ENCODE data around the gene UNC5C. TPM values are rescaled to one million over a fixed set of nuclear protein-coding genes. Genes with fewer than 3 reads are reported as not detected.

Gene UNC5C
- total RNA-seq, 1 donor from 2014 or later = 12.0 TPM

DNA sequence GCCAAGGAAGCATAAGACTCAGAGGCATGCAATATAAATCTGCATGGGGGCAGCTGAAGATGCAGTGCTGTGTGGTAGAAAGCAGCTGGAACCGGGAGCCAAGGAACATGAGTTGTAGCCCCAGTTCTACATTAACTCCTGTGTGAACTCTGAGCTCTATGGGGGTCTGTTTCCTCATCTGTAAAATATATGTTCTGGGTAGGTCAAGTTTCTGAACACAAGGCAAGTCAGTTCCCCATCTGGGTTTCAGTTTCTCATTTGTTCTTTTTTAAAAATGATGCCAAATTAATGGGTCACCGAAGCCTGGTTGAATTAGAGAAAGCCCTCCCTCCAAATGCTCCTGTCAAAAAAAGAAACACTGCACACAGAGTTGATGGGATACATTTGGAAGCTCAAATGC, 24.0 kb downstream of the UNC5C start:
- intact Hi-C loops (cut with DNase I) = no loop called here
- H3K27me3 ChIP-seq = no peaks in the 10 kb centered on the region
- no peak overlapping the region for H3K4me3 ChIP-seq
- DNase-seq (ENCODE audit: extremely low spot score in 2 of 2) = no peak
- no peaks in the 10 kb centered on the region for H3K9me3 ChIP-seq
- H3K36me3 ChIP-seq = no peaks in the 10 kb centered on the region
- TF ChIP-seq, protein P1, sequence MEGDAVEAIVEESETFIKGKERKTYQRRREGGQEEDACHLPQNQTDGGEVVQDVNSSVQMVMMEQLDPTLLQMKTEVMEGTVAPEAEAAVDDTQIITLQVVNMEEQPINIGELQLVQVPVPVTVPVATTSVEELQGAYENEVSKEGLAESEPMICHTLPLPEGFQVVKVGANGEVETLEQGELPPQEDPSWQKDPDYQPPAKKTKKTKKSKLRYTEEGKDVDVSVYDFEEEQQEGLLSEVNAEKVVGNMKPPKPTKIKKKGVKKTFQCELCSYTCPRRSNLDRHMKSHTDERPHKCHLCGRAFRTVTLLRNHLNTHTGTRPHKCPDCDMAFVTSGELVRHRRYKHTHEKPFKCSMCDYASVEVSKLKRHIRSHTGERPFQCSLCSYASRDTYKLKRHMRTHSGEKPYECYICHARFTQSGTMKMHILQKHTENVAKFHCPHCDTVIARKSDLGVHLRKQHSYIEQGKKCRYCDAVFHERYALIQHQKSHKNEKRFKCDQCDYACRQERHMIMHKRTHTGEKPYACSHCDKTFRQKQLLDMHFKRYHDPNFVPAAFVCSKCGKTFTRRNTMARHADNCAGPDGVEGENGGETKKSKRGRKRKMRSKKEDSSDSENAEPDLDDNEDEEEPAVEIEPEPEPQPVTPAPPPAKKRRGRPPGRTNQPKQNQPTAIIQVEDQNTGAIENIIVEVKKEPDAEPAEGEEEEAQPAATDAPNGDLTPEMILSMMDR (IDR thresholded peaks at IDR 0.05) = no peak
- no peak for TF ChIP-seq POLR2AphosphoS5 (IDR thresholded peaks at IDR 0.05; ENCODE audit: insufficient read depth in 1 of 2, low read depth in 1 of 2)
- TF ChIP-seq POLR2A (IDR thresholded peaks at IDR 0.05) = no peak
- no peaks in the 10 kb centered on the region for H3K4me1 ChIP-seq
- H3K27ac ChIP-seq = no peak overlapping the region

DNA sequence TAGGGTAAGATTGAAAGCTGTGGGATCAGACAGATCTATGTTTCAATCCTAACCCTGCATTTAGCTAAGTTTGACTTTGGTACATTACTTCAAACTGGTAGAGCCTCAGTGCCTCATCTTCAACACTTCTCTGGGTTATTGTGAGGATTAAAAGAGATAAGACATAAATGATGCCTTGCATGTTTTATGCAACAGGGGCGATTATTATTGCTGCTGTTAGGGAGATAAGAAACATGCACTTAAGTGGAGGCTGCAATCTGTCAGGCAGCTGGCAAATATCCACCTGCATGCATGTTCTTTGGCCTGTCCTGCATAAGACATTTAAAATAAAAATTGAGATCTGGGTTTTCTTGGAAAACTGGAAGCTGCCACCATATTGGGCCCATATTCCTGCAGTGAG, 24.6 kb downstream of the UNC5C start:
- H3K9me3 ChIP-seq = no peaks in the 10 kb centered on the region
- H3K27ac ChIP-seq = no peak overlapping the region
- no peaks in the 10 kb centered on the region for H3K36me3 ChIP-seq
- no peaks in the 10 kb centered on the region for H3K27me3 ChIP-seq
- TF ChIP-seq POLR2A (IDR thresholded peaks at IDR 0.05) (no peak), POLR2AphosphoS5 (IDR thresholded peaks at IDR 0.05; ENCODE audit: insufficient read depth in 1 of 2, low read depth in 1 of 2) (no peak)
- TF ChIP-seq, protein P1 (IDR thresholded peaks at IDR 0.05) = no peak
- H3K4me3 ChIP-seq = no peak overlapping the region
- H3K4me1 ChIP-seq = no peaks in the 10 kb centered on the region
- no peak for DNase-seq (ENCODE audit: extremely low spot score in 2 of 2)
- intact Hi-C loops (cut with DNase I) = no loop called here

DNA sequence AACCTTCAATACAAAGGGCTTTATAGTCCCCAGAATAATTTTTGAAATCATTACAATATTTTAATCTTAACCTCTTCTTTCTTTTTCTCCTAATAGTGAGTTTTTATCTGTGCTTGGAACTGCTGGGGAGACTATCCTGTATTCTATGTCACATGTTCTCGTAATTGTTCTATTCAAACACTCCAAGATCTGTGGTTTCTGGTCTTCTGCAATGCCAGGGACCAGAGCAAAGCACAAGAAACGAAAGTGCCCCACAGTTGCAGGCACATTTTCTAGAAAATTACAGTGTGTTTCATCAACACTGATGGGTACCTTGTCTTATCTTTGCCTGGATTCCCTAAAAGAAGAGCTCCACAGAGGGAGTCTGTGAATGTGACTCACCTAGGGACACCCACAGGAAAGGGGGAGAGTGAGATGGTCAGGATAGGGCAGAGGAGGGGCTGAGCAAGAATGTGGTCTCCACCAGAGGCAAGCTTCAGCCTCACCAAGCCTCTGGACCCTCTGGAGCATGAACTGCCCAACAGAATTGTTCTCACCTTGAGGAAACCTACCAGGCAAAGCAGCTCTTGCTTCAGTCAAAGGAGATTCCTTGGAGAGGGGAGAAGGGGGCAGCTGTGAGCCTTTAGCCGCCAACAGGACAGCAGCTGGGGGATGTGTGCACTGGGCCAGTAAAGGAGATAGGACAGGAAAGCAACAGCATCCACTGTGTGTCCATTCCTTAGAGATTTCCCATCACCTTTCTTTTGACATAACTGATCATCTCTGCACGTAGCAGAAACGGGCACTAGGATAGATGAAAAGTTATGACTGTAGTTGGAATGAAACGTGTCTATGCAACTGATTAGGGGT, 25.9 kb downstream of the UNC5C start:
- DNase-seq (ENCODE audit: extremely low spot score in 2 of 2) = no peak
- Histone ChIP-seq H3K4me3 (no peak overlapping the region), H3K27me3 (no peaks in the 10 kb centered on the region), H3K9me3 (no peaks in the 10 kb centered on the region), H3K27ac (no peak overlapping the region), H3K36me3 (no peaks in the 10 kb centered on the region), H3K4me1 (no peaks in the 10 kb centered on the region)
- no peak for TF ChIP-seq POLR2A (IDR thresholded peaks at IDR 0.05)
- no peak for TF ChIP-seq POLR2AphosphoS5 (IDR thresholded peaks at IDR 0.05; ENCODE audit: insufficient read depth in 1 of 2, low read depth in 1 of 2)
- TF ChIP-seq, protein P1 (IDR thresholded peaks at IDR 0.05) = no peak
- intact Hi-C loops (cut with DNase I) = no loop called here

DNA sequence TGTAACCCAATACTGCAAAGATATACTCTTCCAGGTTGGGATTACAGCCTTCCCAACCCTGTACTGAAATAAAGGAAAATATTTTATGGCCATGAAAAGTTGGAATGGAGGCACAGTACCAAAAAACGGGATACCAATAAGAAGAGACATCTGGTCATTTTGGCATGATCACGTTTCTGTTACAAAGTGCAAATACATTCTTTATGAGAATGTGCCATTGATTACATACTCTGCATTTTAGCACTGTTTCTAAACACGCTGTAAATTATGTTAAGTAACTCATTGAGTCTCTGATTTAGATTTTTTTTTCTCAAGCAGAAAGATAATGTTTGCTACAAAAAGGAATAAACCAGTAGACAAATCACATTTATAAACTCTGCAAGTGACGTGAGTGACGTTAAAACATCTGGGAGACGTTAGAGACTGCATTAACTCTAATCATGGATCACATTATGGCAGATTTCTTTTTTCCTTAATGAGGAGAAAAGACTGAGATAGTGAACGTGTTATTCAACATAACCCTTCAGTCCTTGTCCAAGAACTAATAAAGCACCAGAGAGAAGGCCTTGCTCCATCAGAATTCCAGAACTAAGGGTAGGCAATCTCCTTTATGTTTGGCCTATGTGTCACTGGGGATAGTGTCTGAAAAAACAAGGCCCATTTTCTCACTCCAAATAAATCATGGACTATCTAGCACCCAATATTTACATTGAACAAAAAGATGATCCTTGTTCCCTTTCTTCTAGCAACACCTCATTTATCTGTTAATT, 31.0 kb downstream of the UNC5C start:
- H3K4me3 ChIP-seq = no peak overlapping the region
- intact Hi-C loops (cut with DNase I) = no loop called here
- DNase-seq (ENCODE audit: extremely low spot score in 2 of 2) = no peak
- TF ChIP-seq POLR2AphosphoS5 (IDR thresholded peaks at IDR 0.05; ENCODE audit: insufficient read depth in 1 of 2, low read depth in 1 of 2) = no peak
- TF ChIP-seq, protein P1 (IDR thresholded peaks at IDR 0.05) = no peak
- no peaks in the 10 kb centered on the region for H3K27me3 ChIP-seq
- H3K9me3 ChIP-seq = no peaks in the 10 kb centered on the region
- no peaks in the 10 kb centered on the region for H3K36me3 ChIP-seq
- H3K4me1 ChIP-seq = no peaks in the 10 kb centered on the region
- H3K27ac ChIP-seq = no peak overlapping the region

All from vagina (tissue), 2 donors.